Measurements from ENCODE around the gene TBL2. TPM values are rescaled to one million over a fixed set of nuclear protein-coding genes. Genes with fewer than 3 reads are reported as not detected.

Gene TBL2
- total and polyA plus RNA-seq, 2 of the 4 experiments (the other 2 are of a cell fraction): 72.6 to 94.1 TPM

GRCh38 chr7:73536479-73536878 is 41.9 kb downstream of the TBL2 start:
- Histone ChIP-seq H4K91ac (ENCODE audit: insufficient read depth, low read depth, low read length) (no peak overlapping the region), H4K20me1 (ENCODE audit: insufficient read depth, low read length) (no peaks in the 10 kb centered on the region), H3K79me1 (ENCODE audit: low read depth in 1 of 2, low read length in 2 of 2) (peaks cover 6 to 35% of the 10 kb centered on the region in 2 experiments), H3K9ac (ENCODE audit: low read depth, low read length) (no peak overlapping the region), H3K4ac (ENCODE audit: low read depth, low read length) (no peak overlapping the region), H3K36me3 (ENCODE audit: control insufficient read depth, insufficient read depth, low read length) (peaks cover 48% of the 10 kb centered on the region), H3K23ac (ENCODE audit: low read depth, low read length) (no peak overlapping the region), H3K27me3 (ENCODE audit: control insufficient read depth, insufficient read depth, low read length) (no peaks in the 10 kb centered on the region), H2AK9ac (replicated peaks; ENCODE audit: low read depth, low read length, poor library complexity) (no peak overlapping the region), H3K18ac (ENCODE audit: low read depth, low read length) (no peak overlapping the region), H3K4me1 (ENCODE audit: control insufficient read depth, insufficient read depth, low read length) (no peaks in the 10 kb centered on the region), H3K27ac (ENCODE audit: insufficient read depth, low read length) (no peak overlapping the region), H3K14ac (replicated peaks; ENCODE audit: low read depth, low read length) (no peak overlapping the region), H2AK5ac (ENCODE audit: low read depth, low read length) (no peak overlapping the region), H2AFZ (replicated peaks; ENCODE audit: low read length, poor library complexity) (no peak overlapping the region), H3K56ac (ENCODE audit: extremely low read depth, insufficient read depth, low read length) (no peak overlapping the region), H3K4me3 (ENCODE audit: insufficient read depth, low read depth, low read length) (no peak overlapping the region), H2BK5ac (ENCODE audit: low read depth, low read length, poor library complexity, severe bottlenecking) (no peak overlapping the region), H4K5ac (ENCODE audit: low read depth, low read length) (no peak overlapping the region), H2BK120ac (ENCODE audit: low read depth, low read length) (no peak overlapping the region), H2BK20ac (ENCODE audit: low read depth, low read length) (no peak overlapping the region), H3K4me2 (ENCODE audit: low read depth, low read length) (no peak overlapping the region), H2BK15ac (ENCODE audit: low read depth, low read length) (no peak overlapping the region), H4K8ac (ENCODE audit: low read depth in 2 of 2, low read length in 2 of 2) (no peak overlapping the region), H3K9me3 (ENCODE audit: control insufficient read depth, insufficient read depth, low read length) (no peaks in the 10 kb centered on the region), H3K9me1 (ENCODE audit: insufficient read depth, low read length) (peaks cover 3% of the 10 kb centered on the region; the same call in 1 of the 2 replicates)
- ChIA-PET POLR2A (ENCODE audit: unreplicated experiment) (no interaction called here), CTCF (no interaction called here)
- ATAC-seq (ENCODE audit: low read depth) (no peak), DNase-seq (no peak)
- TF ChIP-seq RFX5 (IDR thresholded peaks at IDR 0.05; ENCODE audit: low read depth, low read length) (no peak), BHLHE40 (IDR thresholded peaks at IDR 0.05; ENCODE audit: low read depth, low read length) (no peak), CHD1 (IDR thresholded peaks at IDR 0.05; ENCODE audit: low read depth, low read length) (no peak), FOS (IDR thresholded peaks at IDR 0.05; ENCODE audit: low read depth, low read length) (no peak), RAD21 (IDR thresholded peaks at IDR 0.05; ENCODE audit: low read length) (no peak), SMC3 (IDR thresholded peaks at IDR 0.05; ENCODE audit: low read depth, low read length) (no peak), POLR2A (IDR thresholded peaks at IDR 0.05; ENCODE audit: low read depth, low read length) (no peak), CTCF (conservative IDR thresholded peaks at IDR 0.05; ENCODE audit: low read depth, low read length) (no peak), NFE2L2 (IDR thresholded peaks at IDR 0.05; ENCODE audit: low read depth, low read length) (no peak), MAZ (IDR thresholded peaks at IDR 0.05; ENCODE audit: borderline replicate concordance, low read depth, low read length) (no peak), ELK1 (IDR thresholded peaks at IDR 0.05; ENCODE audit: borderline replicate concordance, low read depth, low read length) (no peak), RCOR1 (IDR thresholded peaks at IDR 0.05; ENCODE audit: insufficient replicate concordance, low read length) (no peak), CEBPB (IDR thresholded peaks at IDR 0.05; ENCODE audit: low read depth, low read length) (no peak), USF2 (IDR thresholded peaks at IDR 0.05; ENCODE audit: low read depth, low read length) (no peak), MAFK (IDR thresholded peaks at IDR 0.05; ENCODE audit: low read depth, low read length) (no peak), MXI1 (IDR thresholded peaks at IDR 0.05; ENCODE audit: borderline replicate concordance, low read depth, low read length) (no peak)
- in situ Hi-C loops (cut with MboI; ENCODE audit: low sequenced_read_pairs) (no loop called here), intact Hi-C loops (cut with micrococcal nuclease) (no loop called here), dilution Hi-C loops (cut with HindIII; ENCODE audit: low sequenced_read_pairs, unreplicated experiment) (no loop called here)
- WGBS, 2 experiments (ENCODE audit: extremely low coverage in 2 of 2, insufficient read length in 1 of 2): no CpG with 5 or more reads among the region's 5 CpGs
- BruUV-seq (replicated peaks): no TSS peak

All from IMR-90 (cell line).